Liver (tissue), 9 donors: ENCODE measurements around the gene ADCY4. TPM values are rescaled to one million over a fixed set of nuclear protein-coding genes. Genes with fewer than 3 reads are reported as not detected.
A peak's percentile ranks its signal among the peaks of the same experiment; 100 is the strongest.
"Not testable (repeated sequence)": the region's sequence is repeated elsewhere in the genome, so short reads cannot be mapped to it uniquely, and the experiment has no call there.

Experiments
- DNase-seq: peaks from one replicate; pipeline ENCODE4 v3.0.0-alpha.2; 2017; ENCODE audit warnings: low spot score
- H3K27ac ChIP-seq, 2 donors: one replicate each; pipeline ENCODE4 v1.7.0; 2013; ENCODE audit warnings: inconsistent platforms in 2 of 2, low read length in 2 of 2, control low read depth in 1 of 2, low read depth in 1 of 2, mild to moderate bottlenecking in 1 of 2
- H3K27me3 ChIP-seq, 4 donors: one replicate each; pipeline versions ENCODE4 v1.6.1 to v1.7.0; 2013; ENCODE audit warnings: low read length in 3 of 4, inconsistent platforms in 1 of 4, mild to moderate bottlenecking in 1 of 4, moderate library complexity in 1 of 4; ENCODE audit not compliant: control insufficient read depth in 4 of 4, insufficient read depth in 4 of 4
- H3K36me3 ChIP-seq, 4 donors: one replicate each; pipeline versions ENCODE4 v1.6.1 to v1.7.0; 2013; ENCODE audit warnings: low read length in 3 of 4, mild to moderate bottlenecking in 3 of 4, low read depth in 1 of 4, moderate library complexity in 1 of 4; ENCODE audit not compliant: control insufficient read depth in 4 of 4, insufficient read depth in 3 of 4
- H3K4me1 ChIP-seq, 4 donors: one replicate each; pipeline versions ENCODE4 v1.6.1 to v1.7.0; 2013; ENCODE audit warnings: low read length in 3 of 4, mild to moderate bottlenecking in 3 of 4, moderate library complexity in 1 of 4; ENCODE audit not compliant: control insufficient read depth in 4 of 4, insufficient read depth in 4 of 4
- H3K4me3 ChIP-seq, 3 donors: one replicate each; pipeline versions ENCODE4 v1.6.1 to v1.7.0; 2013; ENCODE audit warnings: low read length in 3 of 3, control low read depth in 1 of 3, low read depth in 1 of 3, mild to moderate bottlenecking in 1 of 3
- H3K9ac ChIP-seq, 2 donors: one replicate each; pipeline ENCODE4 v1.7.0; 2013; ENCODE audit warnings: low read length in 2 of 2, mild to moderate bottlenecking in 2 of 2, moderate library complexity in 2 of 2, control low read depth in 1 of 2, low read depth in 1 of 2
- H3K9me3 ChIP-seq, 4 donors: one replicate each; pipeline versions ENCODE4 v1.6.1 to v1.7.0; 2013; ENCODE audit warnings: low read length in 3 of 4; ENCODE audit not compliant: control insufficient read depth in 4 of 4
- CTCF ChIP-seq: fragments of 150-350 bp; IDR thresholded peaks from 2 replicates; pipeline ENCODE4 v1.5.1; 2017; ENCODE audit warnings: improper control_type of control experiment, low read depth, low read length; ENCODE audit not compliant: missing input control
- EGR1 ChIP-seq, 2 donors: IDR thresholded peaks; 2 replicates each; pipeline ENCODE4 v1.6.1; 2016 to 2018; ENCODE audit warnings: antibody characterized with exemption in 2 of 2, low read depth in 2 of 2
- FOXA1 ChIP-seq: IDR thresholded peaks from 2 replicates; pipeline ENCODE4 v1.6.1; 2016; ENCODE audit warnings: antibody characterized with exemption
- JUND ChIP-seq, 2 donors: IDR thresholded peaks; 2 replicates each; pipeline ENCODE4 v1.6.1; 2016; ENCODE audit warnings: antibody characterized with exemption in 2 of 2
- MAX ChIP-seq: IDR thresholded peaks from 2 replicates; pipeline ENCODE4 v1.6.1; 2016; ENCODE audit warnings: antibody characterized with exemption
- NR2F2 ChIP-seq: IDR thresholded peaks from 2 replicates; pipeline ENCODE4 v1.6.1; 2016; ENCODE audit warnings: antibody characterized with exemption
- RAD21 ChIP-seq, 2 donors: IDR thresholded peaks; 2 replicates each; pipeline ENCODE4 v1.6.1; 2016; ENCODE audit warnings: antibody characterized with exemption in 2 of 2, mild to moderate bottlenecking in 2 of 2
- RXRA ChIP-seq, 2 donors: IDR thresholded peaks; 2 replicates each; pipeline ENCODE4 v1.6.1; 2017 to 2018; ENCODE audit warnings: antibody characterized with exemption in 2 of 2, mild to moderate bottlenecking in 1 of 2
- SP1 ChIP-seq: IDR thresholded peaks from 2 replicates; pipeline ENCODE4 v1.6.1; 2018; ENCODE audit warnings: antibody characterized with exemption, mild to moderate bottlenecking
- TAF1 ChIP-seq: conservative IDR thresholded peaks from 2 replicates; pipeline ENCODE4 v1.6.1; 2016; ENCODE audit warnings: antibody characterized with exemption, mild to moderate bottlenecking
- YY1 ChIP-seq: IDR thresholded peaks from 2 replicates; pipeline ENCODE4 v1.6.1; 2016; ENCODE audit warnings: antibody characterized with exemption, mild to moderate bottlenecking
- ZBTB33 ChIP-seq: IDR thresholded peaks from 2 replicates; pipeline ENCODE4 v1.6.1; 2016; ENCODE audit warnings: antibody characterized with exemption
- WGBS: extraction: QIAGEN DNeasy Blood & Tissue Kit; methylation state at CpG from one replicate; pipeline ENCODE4 v1.1.7; 2013; 5-methylcytosine and 5-hydroxymethylcytosine counted together
- polyA plus RNA-seq, 2 donors: library from polyadenylated mRNA; stranded (reverse) in 1 of 2; unstranded in 1 of 2; fragments of 200-250 nt in 1 of 2; fragments of >200 nt in 1 of 2; fragmentation: Nextera tagmentation in 1 of 2; extraction: Ambion mirVana in 1 of 2; gene quantifications; one replicate each; pipeline versions ENCODE4 v1.2.1 to v1.2.3, GENCODE V29; 2013 to 2015
- total RNA-seq, 2 donors: library from RNA; depleted of rRNA; stranded (reverse); fragments of >200 nt; gene quantifications; one replicate each; pipeline ENCODE4 v1.2.3, GENCODE V29; 2014
- donor health status: healthy.
- donor health status: healthy.
- donor health status: healthy.
- donor health status: healthy.
- donor health status: healthy.

ADCY4 gene
- total and polyA plus RNA-seq, 4 donors, result 2.2 to 7.2 (median 4.0) TPM

GRCh38 chr14:24327914-24328313, 7.0 kb downstream of the ADCY4 start:
- H3K27ac ChIP-seq, DNase-seq, H3K9ac ChIP-seq, H3K9me3 ChIP-seq, H3K27me3 ChIP-seq, H3K36me3 ChIP-seq, H3K4me3 ChIP-seq: not testable (repeated sequence)
- H3K4me1 ChIP-seq, result peaks cover 5 to 19% (median 10%) of the 10 kb centered on the region in 4 donors
- TF ChIP-seq CTCF, result peak; percentile 31
- peak; percentile 54 to 67 for TF ChIP-seq RAD21 (IDR thresholded peaks at IDR 0.05)
- WGBS, result 3% methylated on average over 9 of the region's 9 CpGs

- WGBS, result 82% methylated on average over 2 of the region's 2 CpGs
- Histone ChIP-seq H3K9ac (no peak overlapping the region), H3K9me3 (no peaks in the 10 kb centered on the region), H3K4me1 (peaks cover under 1 to 13% (median 4%) of the 10 kb centered on the region in 4 donors), H3K36me3 (no peaks in the 10 kb centered on the region), H3K27me3 (no peaks in the 10 kb centered on the region), H3K4me3 (no peak overlapping the region), H3K27ac (no peak overlapping the region)
- no peak for DNase-seq
- TF ChIP-seq RXRA (IDR thresholded peaks at IDR 0.05), result no peak
- no peak for TF ChIP-seq YY1
- TF ChIP-seq NR2F2, result no peak
- no peak for TF ChIP-seq ZBTB33
- TF ChIP-seq RAD21 (IDR thresholded peaks at IDR 0.05), result no peak
- TF ChIP-seq FOXA1, result no peak
- TF ChIP-seq MAX, result no peak
Measured at GRCh38 chr14:24327303-24327702, 7.6 kb downstream of the ADCY4 start.

GRCh38 chr14:24325963-24326362, 8.9 kb downstream of the ADCY4 start:
- no peaks in the 10 kb centered on the region for H3K27me3 ChIP-seq
- no peak for TF ChIP-seq SP1
- TF ChIP-seq CTCF, result no peak
- no peak for TF ChIP-seq EGR1 (IDR thresholded peaks at IDR 0.05; ENCODE audit: low read depth in 2 of 2)
- no peak for TF ChIP-seq RXRA (IDR thresholded peaks at IDR 0.05)
- TF ChIP-seq JUND (IDR thresholded peaks at IDR 0.05), result no peak
- TF ChIP-seq TAF1, result no peak
- H3K9me3 ChIP-seq, result no peaks in the 10 kb centered on the region
- no peaks in the 10 kb centered on the region for H3K36me3 ChIP-seq
- H3K4me1 ChIP-seq, result peaks cover 0 to 6% (median 1%) of the 10 kb centered on the region in 4 donors
- H3K9ac ChIP-seq, result no peak overlapping the region
- no peak overlapping the region for H3K4me3 ChIP-seq
- no peak for DNase-seq
- WGBS, result 90% methylated on average over 9 of the region's 9 CpGs
- no peak overlapping the region for H3K27ac ChIP-seq
